Brain microvascular endothelial cell (primary cell): ENCODE measurements around the gene LDLRAD4.

Experiments used
- DNase-seq: peaks from one replicate; pipeline ENCODE4 v3.0.0-alpha.2; 2020
- H3K27ac ChIP-seq: fragments of 250-450 bp; sonication (Bioruptor Pico); 2 replicates; pipeline ENCODE4 v1.5.1; 2020; ENCODE audit warnings: mild to moderate bottlenecking, moderate library complexity
- H3K27me3 ChIP-seq: fragments of 250-450 bp; sonication (Bioruptor Pico); replicated peaks from 2 replicates; pipeline ENCODE4 v1.5.1; 2020; ENCODE audit warnings: mild to moderate bottlenecking
- H3K36me3 ChIP-seq: fragments of 250-450 bp; sonication (Bioruptor Pico); replicated peaks from 2 replicates; pipeline ENCODE4 v1.5.1; 2020; ENCODE audit warnings: mild to moderate bottlenecking
- H3K4me3 ChIP-seq: 2 replicates; pipeline ENCODE4 v1.5.1; 2011; ENCODE audit warnings: low read depth, mild to moderate bottlenecking, control low read depth, low read length, moderate library complexity
- CTCF ChIP-seq: IDR thresholded peaks from 2 replicates; pipeline ENCODE4 v1.5.1; 2011; ENCODE audit warnings: low read depth, mild to moderate bottlenecking, moderate library complexity, low read length, control low read depth, inconsistent platforms; ENCODE audit errors: missing control alignments
- in situ Hi-C: cut with HindIII; loops from 2 replicates; pipeline ENCODE4 v1.10.0; 2017; ENCODE audit warnings: low sequenced_read_pairs, low pct_ligation_motif_present

LDLRAD4 gene

GRCh38 chr18:13464432-13465123 lies 246.0 kb downstream of the LDLRAD4 start:
- in situ Hi-C loops, result no loop called here
- Histone ChIP-seq H3K27me3 (no peaks in the 10 kb centered on the region), H3K4me3 (no peak overlapping the region), H3K27ac (no peak overlapping the region), H3K36me3 (no peaks in the 10 kb centered on the region)
- no peak for DNase-seq
- no peak for TF ChIP-seq CTCF

- in situ Hi-C loops, result no loop called here
- Histone ChIP-seq H3K27me3 (no peaks in the 10 kb centered on the region), H3K36me3 (no peaks in the 10 kb centered on the region), H3K27ac (no peak overlapping the region), H3K4me3 (no peak overlapping the region)
- DNase-seq, result no peak
- TF ChIP-seq CTCF, result no peak
Observed at GRCh38 chr18:13465124-13465446, 246.5 kb downstream of the LDLRAD4 start.

- DNase-seq, result no peak
- Histone ChIP-seq H3K4me3 (no peak overlapping the region), H3K27ac (no peak overlapping the region)
Observed at GRCh38 chr18:13465476-13465875, 246.9 kb downstream of the LDLRAD4 start.

GRCh38 chr18:13470516-13471197 lies 252.1 kb downstream of the LDLRAD4 start:
- in situ Hi-C loops, result no loop called here
- TF ChIP-seq CTCF, result no peak
- Histone ChIP-seq H3K36me3 (no peaks in the 10 kb centered on the region), H3K27me3 (no peaks in the 10 kb centered on the region), H3K4me3 (no peak overlapping the region), H3K27ac (no peak overlapping the region)
- no peak for DNase-seq

More at GRCh38 chr18:13465476-13465875, 246.9 kb downstream of the LDLRAD4 start:
- no peak for TF ChIP-seq CTCF
- no peaks in the 10 kb centered on the region for H3K36me3 ChIP-seq
- in situ Hi-C loops, result no loop called here
- no peaks in the 10 kb centered on the region for H3K27me3 ChIP-seq

- no peak for DNase-seq
- H3K4me3 ChIP-seq, result no peak overlapping the region
- H3K36me3 ChIP-seq, result no peaks in the 10 kb centered on the region
- no peaks in the 10 kb centered on the region for H3K27me3 ChIP-seq
- no peak overlapping the region for H3K27ac ChIP-seq
- no peak for TF ChIP-seq CTCF
- in situ Hi-C loops, result no loop called here
Observed at GRCh38 chr18:13471198-13471845, 252.8 kb downstream of the LDLRAD4 start.
